OCI-M1 (cell line): ENCODE measurements around the gene RAB1A.
"Not testable (repeated sequence)": the region's sequence is repeated elsewhere in the genome, so short reads cannot be mapped to it uniquely, and the experiment has no call there.

Experiments used
- DNase-seq: peaks from one replicate; lab custom pipeline; 2025; lab: John Stamatoyannopoulos, UW

Gene RAB1A

DNA sequence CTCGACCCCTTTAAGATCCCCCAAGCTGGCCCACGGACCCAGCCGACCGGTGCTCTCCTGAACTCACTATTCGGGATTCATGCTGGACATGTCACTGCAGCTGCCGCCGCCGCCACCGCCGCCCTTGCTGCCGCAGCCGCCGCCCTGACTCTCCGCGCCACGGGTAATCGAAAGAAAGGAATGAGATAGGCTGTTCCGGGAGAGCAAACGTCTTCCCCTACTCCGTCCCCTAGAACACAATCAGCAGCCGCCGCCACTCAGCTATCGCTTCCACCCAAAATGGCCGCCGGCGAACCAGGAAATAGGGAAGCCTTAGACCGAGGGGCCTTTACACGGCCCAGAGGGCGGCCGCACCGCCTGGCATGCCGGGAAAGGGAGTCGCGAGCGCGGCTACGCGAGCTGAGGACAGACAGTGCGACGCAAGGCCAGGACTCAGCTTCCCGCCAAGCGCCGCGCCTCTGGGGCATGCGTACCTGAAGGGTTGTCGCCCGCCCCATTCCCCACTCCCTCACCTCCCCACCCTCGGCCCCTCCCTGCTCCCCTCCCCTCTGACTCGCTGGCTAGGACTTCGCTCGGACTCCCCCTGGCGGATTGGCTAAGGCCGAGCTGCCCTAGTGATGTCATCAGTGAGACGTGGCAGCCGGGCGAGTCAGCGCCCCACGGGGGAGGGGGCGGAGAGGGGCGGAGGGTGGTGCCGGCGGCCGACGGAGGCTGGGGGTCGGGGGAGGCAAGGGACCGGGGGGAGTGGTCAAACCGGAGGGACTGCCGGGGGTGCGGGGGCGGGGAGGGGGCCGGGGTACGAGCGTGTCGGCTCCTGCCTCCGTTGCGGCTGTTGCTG lies at the start of gene RAB1A:
Gene RAB1A (minus strand): TSS at position 281 of the 838 bp plus-strand sequence. CDS start 191 bp downstream, at position 90.
- peak; percentile 97 for DNase-seq

DNA sequence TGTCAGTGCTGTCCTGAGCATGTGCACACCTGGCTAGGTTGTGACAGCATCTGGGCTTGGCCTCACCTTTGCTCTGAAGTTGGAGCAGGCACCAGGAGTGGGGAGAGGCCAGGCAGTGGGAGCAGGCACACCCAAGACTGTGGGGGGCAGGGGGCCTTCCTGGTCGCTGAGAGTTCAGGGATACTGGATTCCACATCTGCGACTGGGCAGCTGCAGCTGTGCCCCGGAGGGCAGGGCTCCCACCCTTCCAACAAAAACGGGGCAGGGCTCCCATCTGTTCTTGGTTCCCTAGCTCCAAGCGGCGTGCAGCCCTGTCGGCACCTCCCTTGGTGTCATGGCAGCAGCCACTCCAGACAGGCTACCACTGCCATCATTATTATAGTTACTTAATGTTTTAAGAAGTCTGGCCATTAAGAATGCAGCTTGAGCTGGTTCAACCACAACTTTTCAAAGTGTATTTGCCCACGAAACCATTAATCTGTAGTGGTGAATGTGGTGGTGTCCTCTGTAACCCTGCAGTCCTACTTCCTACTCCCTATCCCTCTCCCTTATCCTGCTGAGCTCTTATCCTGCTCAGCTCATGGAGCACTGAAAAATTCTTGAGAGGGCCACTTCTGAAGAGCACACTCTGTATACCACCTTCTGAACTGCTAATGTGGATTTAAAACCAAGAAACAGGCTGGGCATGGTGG lies 48.0 kb upstream of the RAB1A start:
- DNase-seq, result no peak

DNA sequence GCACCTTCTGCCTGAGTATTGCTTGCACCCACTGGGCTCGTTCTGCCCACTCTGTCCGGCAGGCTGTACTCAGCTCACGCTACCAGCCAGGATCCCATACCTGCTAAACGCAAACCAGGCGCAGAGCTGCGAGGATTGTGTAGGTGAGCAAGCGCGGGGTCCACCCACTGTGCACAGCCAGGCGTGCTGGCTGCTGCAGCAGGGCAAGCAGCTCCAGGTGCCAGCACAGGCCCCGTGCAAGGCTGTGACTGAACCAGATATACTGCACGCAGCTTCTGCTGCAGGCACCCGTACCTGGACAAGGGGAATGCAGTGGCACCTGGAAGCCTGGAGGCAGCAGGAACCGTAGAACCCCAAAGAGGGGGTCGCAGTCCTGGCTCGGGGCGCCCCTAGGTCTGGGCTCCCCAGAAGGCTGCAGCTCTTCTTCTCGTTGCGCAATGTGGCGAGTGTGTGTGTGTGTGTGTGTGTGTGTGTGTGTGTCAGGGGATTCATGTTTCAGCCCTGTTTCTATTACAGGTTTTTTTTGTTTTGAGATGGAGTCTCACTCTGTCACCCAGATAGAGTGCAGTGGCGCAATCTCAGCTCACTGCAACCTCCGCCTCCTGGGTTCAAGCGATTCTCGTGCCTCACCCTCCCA lies 46.1 kb upstream of the RAB1A start:
- DNase-seq, result no peak

DNA sequence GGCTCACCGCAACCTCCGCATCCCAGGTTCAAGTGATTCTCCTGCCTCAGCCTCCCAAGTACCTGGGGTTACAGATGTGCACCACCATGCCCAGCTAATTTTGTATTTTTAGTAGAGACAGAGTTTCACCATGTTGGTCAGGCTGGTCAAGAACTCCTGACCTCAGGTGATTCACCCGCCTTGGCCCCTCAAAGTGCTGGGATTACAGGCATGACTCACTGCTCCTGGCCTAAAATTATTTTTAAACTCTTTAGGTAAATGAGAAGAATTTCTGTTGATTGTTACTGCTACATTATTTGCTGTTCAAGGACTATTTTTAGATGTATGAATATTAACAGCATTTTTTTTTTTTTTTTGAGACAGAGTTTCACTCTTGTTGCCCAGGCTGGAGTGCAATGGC lies 44.1 kb upstream of the RAB1A start:
- DNase-seq, result not testable (repeated sequence)

DNA sequence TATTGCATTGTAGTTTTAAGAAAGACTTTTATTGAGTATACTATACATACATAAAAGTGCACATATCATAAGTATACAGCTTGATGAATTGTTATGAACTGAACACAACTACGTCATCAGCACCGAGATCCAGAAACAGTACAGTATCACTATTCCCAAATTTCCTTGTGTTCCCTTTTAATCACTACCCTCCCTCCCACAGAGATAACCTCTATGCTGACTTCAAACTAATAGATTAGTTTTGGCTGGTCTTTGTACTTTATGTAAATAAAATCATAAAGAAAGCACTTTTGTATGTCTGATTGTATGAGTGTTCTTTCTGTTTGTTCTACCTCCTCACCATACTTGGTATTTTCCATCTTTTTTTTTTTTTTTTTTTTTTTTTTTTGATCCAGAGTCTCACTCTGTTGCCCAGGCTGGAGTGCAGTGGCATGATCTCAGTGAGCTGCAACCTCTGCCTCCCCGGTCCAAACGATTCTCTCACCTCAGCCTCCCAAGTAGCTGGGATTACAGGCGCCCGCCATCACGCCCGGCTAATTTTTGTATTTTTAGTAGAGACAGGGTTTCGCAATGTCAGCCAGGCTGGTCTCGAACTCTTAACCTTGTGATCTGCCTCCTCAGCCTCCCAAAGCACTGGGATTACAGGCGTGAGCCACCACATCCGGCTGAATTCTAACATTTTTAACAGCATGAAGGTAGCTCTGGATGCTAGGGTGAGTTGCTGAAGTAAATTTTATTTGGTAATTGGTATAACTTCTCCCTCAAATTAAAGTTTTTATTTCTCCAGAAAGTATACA lies 43.3 kb upstream of the RAB1A start:
- no peak for DNase-seq

DNA sequence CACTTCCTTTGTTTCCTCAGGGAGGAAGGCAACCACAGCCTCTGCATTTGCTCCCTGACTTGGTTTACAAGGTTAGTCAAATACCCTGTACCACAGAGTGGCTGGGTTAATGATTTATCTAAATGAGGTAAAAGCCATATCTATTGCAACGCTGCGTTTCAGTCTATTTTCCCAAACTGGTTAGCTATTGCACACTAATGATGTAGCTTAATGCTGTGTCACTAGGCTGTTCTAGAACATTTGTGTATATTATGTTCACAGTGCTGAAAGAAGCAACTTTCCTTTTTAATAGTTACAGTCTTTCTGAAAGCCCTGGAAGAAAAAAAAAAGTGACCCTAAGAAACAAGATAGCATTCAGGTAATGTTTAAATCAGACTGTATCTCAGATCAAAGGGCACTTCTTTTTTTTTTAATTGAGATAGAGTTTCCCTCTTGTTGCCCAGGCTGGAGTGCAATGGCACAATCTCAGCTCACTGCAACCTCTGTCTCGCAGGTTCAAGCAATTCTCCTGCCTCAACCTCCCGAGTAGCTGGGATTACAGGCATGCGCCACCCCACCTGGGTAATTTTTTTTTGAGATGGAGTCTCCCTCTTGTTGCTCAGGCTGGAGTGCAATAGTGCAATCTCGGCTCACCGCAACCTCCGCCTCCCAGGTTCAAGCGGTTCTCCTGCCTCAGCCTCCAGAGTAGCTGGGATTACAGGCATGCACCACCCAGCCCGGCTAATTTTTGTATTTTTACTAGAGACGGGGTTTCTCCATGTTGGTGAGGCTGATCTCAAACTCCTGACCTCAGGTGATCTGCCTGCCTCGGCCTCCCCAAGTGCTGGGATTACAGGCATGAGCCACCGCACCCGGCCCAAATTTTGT lies 40.9 kb upstream of the RAB1A start:
- not testable (repeated sequence) for DNase-seq

DNA sequence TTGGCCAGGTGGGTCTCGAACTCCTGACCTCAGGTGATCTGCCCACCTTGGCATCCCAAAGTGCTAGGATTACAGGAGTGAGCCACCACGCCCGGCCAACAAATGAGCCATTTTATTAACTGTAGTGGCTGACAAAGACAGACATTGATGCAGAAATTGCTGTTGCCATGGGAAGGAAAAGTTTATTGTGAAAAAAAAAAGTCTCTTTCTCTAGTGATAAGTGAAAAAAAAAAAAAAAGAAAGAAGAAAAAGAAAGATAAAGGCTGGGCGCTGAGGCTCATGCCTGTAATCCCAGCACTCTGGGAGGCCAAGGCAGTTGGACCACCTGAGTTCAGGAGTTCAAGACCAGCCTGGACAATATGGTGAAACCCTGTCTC lies 39.8 kb upstream of the RAB1A start:
- DNase-seq, result no peak

DNA sequence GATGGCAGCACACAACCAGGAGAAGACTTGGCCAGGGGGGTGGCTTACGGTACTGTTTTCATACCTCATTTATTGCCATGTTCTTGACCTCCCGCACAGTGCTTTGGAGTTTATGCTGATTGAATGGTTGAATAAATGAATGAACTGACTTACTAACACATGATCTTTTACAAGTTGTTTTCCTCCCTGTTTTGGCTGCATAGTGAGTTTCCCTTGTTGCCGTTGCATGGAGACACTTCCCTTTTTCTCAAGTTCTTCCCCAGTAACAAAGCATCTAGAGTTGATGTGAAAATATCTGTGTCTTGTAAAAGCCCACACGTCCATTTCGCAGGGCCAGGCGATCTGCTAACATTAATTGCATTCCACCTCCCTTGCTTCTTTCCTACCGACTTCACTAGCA lies 35.7 kb upstream of the RAB1A start:
- DNase-seq, result peak; percentile 8

DNA sequence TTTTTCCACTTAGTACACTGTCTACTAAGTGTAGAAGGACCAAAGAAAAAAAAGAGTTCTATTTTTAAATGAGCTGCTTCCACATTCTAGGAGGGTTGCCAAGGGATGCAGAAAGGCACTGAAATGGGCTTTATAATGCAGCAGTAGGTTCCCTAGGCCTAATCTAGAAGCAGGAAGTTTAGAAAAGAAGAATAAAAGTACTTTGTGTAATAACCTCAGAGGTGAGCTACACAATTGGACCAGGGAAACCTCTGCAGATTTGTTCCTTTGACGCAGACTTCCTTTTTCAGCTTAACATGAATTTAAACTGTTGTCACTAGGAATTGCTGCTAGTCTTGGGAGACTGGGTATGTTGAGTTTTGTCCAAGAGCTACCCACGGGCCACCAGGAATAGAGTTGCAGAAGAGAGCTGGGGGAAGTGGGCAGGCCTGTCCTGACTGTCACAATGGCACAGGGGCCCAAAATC lies 34.6 kb upstream of the RAB1A start:
- no peak for DNase-seq

DNA sequence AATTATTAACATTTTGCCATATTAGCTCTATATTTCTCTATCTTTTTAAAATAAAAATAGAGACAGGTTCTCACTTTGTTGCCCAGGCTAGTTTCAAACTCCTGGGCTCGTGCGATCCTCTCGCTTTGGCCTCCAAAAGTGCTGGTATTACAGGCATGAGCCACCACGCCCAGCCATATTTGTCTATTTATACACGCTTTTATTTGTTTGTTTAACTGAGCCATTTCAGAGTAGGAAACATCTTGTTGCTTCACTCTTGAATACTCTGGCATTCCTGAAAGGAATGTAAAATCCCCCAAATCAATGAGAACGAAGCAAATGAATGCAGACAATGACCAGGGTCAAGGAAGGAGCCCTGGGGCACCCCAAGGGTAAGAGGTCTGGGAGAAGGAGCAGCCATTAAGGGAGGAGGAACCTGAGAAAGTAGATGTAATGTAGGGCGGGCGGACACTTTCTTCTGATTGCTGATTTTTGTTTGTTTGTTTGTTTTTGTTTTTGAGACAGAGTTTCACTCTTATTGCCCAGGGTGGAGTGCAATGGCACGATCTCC lies 31.7 kb upstream of the RAB1A start:
- no peak for DNase-seq

DNA sequence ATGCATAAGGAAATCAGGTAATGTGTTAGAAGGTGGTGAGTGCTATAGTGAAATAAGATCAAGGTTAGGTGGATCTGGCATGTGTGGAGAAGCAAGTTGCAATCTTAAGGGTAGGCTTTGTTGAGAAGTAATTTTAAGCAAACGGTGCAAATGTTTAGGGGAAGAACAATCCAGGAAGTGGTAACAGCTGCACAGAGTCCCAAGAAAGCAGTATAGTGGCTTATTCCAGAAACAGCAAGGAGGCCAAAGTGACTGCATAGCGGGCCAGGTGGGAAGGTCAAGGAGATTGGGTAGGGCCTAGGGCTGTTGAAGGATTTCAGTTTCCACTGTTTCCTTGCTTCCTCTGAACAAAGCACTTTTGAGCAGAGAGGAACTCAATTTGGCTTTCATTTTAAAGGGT lies 30.0 kb upstream of the RAB1A start:
- no peak for DNase-seq

DNA sequence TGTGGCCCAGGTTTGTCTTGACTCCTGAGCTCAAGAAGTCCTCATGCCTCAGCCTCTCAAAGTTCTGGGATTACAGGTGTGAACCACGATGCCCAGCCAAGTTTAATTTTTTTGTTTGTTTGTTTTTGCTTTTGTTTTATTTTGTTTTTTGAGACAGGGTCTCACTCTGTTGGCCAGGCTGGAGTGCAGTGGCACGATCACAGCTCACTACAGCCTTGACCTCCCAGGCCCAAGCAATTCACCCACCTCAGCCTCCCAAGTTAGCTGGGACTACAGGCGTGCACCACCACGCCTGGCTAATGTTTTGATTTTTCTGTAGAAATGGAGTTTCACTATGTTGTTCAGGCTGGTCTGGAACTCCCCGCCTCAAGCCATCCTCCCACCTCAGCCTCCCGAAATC lies 29.4 kb upstream of the RAB1A start:
- DNase-seq, result no peak

DNA sequence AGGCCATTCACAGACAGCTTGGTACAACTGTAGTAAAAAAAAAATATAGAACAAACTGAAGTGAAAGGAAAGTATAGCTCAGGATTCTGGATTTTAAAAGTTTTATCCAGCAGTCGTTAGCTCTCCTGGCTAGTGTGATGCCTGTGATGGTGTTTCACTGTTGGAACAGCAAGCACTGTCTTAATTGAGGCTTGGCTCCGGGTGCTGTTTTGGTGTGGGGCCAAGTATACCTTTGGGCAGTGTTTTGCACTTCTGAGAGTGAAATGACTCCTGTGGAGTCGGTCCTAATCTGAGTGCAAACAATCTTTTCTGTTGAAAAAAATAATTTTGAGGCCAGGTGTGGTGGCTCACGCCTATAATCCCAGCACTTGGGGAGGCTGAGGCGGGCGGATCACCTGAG lies 28.7 kb upstream of the RAB1A start:
- no peak for DNase-seq

DNA sequence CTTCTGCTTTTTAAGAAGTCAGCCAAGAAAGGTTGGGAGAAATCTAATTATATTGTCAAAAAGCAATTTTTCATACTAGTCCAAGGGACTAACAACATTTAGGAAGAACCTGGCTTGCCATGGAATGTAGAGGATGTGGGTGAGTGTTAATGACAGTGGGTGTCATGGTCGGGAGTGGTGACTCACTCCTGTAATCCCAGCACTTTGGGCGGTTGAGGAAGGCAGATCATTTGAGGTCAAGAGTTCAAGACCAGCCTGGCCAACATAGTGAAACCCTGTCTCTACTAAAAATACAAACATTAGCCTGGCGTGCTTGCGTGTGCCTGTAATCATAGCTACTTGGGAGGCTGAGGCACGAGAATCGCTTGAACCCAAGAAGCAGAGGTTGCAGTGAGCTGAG lies 27.9 kb upstream of the RAB1A start:
- DNase-seq, result not testable (repeated sequence)

DNA sequence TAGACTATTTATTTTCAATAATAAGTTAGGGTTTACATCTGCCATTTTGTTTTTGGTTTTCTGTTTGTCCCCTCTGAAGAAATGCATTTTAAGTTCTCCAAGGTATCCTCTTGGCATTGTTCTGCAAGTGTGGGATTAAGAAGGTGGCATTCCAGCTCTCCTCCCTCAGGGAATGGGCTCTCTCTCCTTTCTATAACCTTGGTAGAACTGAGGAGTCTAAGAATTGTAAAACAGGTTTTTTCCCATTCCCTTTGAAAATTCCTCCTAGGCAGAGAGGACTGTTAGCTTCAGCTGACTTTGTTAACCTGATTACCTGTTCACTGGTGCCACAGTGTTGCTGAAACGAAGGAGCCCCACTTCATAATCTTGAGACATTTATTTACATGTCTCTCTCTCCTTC lies 26.1 kb upstream of the RAB1A start:
- no peak for DNase-seq

DNA sequence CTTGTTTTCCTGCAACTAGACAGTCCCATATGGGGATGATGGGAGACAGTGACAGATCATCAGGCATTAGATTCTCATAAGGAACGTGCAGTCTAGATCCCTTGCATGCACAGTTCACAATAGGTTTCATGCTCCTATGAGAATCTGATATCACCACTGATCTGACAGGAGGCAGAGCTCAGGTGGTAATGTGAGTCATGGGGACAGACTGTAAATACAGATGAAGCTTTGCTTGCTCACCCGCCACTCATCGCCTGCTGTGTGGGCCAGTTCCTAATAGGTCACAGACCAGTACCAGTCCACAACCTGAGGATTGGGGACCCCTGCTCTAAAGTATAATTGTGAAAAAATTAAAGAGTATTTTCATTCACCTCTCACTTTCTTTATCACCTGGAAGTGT lies 23.6 kb upstream of the RAB1A start:
- no peak for DNase-seq

DNA sequence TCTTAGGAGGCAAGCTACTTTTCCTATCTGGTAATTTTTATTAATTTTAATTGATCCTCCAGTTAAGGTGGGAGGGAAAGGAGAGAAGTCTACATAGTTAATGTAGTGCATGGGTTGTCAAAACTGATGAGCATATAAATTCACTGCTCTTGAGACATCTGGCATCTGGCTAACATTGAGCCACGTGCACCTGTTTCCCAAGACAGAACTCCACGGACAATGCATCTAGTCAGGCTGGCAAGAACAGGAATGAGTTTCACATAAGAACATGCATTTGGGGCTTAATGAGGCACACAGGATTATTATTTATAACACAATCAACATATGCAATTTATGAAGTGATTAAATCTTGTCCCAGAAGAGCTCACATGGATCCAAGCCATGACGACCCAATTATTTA lies 16.2 kb upstream of the RAB1A start:
- DNase-seq, result no peak

DNA sequence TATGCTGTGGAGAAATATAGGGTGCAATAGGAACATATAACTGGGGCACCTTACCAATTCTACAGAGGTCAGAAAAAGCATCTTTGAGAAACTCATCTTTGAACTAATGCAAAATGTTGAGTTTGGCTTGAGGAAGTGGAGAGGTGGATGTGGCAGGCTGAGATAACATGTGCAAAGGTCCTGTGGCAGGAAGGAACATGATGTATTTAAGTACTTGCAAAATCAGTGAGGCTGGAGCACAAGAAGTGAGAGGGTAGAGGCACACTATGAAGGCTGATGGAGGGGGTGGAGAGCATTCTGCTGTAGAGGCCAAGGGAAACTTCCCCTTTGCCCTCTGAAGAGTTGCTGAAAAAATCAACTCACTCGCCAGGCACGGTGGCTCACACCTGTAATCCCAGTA lies 14.7 kb upstream of the RAB1A start:
- DNase-seq, result no peak

DNA sequence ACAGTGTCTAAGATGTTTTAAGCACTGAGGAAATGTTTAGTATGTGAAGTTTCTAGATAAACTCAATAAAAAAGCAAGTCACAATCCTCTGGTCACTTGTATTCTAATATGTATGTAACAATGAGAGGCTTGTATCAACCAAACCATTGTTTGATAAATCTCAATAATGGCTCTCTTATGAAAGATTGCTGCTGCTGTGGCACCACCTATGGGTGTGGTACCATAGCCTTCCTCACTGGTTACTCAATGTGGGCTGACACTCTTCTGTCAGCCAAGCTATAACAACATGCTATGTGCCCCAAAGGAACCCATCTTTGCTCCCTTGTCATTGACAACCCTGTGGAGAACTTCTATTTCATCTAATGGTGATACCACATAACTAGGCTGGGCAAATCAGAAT lies 12.6 kb upstream of the RAB1A start:
- DNase-seq, result peak; percentile 51

DNA sequence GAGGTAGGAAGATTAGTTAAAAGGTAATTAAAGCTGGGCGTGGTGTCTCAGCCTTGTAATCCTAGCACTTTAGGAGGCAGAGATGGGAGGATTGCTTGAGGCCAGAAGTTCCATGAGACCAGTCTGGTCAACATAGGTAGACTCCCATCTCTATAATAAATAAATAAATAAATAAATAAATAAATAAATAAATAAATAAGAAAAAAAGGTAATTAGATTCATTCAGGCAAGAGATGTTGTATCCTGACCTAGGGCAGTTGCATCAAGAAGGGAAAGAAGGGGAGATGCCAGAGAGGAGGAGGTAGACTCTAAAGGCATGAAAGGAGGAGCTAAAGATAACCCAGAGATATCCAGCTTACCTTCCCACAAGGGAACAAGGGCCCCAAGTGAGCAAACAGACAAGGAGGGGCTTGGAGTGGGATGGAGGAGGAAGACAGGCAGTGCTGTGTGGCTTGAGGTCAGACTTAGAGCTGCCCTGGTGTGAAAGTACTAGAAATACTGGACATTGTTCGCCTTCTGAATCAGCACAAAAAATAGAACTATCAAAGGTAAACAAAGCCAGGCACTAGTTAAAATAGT lies 7.4 kb upstream of the RAB1A start:
- DNase-seq, result no peak

DNA sequence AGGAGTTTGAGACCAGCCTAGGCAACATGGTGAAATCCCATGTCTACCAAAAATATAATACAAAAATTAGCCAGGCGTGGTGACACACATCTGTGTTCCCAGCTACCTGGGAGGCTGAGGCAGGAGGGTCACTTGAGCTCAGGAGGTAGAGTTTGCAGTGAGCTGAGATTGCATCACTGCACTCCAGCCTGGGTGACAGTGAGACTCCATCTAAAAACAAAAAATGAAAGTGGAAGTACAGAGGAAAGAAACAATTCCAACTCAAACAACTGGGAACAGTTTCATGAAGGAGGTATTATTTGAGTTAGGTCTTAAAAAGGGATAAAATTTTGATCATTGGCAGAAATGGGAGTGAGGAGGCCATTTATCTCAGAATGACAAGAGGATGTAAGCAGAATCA lies 6.3 kb upstream of the RAB1A start:
- no peak for DNase-seq
